ENCODE measurements around the gene TNNT2.

TNNT2 gene

DNA sequence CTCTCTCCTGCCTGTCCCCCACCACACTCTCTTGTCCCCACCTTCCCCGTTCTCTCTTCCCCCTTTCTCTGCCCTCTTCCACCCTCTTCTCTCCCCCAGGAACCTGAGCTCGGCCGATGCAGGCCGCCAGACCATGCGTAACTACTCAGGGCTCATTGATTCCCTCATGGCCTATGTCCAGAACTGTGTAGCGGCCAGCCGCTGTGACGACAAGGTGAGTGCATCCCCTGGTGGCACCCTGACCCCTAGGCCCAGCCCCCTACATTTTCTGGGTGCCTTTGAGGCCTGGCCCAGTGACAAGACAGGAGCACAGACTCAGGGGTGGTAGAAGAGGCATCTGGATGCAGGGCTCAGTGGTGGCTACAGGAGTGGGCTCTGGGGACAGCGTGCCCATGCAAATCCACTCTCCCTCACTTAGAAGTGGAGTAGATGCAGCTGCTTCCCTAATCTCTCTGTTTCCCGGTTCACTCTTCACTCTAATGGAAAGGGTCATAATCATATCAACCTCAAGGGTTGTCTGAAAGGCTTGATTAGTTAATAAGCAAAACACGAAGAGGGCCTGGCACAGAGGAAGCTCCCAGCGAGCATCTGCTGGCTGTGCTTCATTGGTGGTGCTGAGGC is 57.2 kb downstream of the TNNT2 start:
- H3K36me3 Mint-ChIP-seq (ENCODE audit: low read depth): no peaks in the 10 kb centered on the region
- no peak overlapping the region for H3K4me3 Mint-ChIP-seq
- TF ChIP-seq, protein P1, sequence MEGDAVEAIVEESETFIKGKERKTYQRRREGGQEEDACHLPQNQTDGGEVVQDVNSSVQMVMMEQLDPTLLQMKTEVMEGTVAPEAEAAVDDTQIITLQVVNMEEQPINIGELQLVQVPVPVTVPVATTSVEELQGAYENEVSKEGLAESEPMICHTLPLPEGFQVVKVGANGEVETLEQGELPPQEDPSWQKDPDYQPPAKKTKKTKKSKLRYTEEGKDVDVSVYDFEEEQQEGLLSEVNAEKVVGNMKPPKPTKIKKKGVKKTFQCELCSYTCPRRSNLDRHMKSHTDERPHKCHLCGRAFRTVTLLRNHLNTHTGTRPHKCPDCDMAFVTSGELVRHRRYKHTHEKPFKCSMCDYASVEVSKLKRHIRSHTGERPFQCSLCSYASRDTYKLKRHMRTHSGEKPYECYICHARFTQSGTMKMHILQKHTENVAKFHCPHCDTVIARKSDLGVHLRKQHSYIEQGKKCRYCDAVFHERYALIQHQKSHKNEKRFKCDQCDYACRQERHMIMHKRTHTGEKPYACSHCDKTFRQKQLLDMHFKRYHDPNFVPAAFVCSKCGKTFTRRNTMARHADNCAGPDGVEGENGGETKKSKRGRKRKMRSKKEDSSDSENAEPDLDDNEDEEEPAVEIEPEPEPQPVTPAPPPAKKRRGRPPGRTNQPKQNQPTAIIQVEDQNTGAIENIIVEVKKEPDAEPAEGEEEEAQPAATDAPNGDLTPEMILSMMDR (IDR thresholded peaks at IDR 0.05; ENCODE audit: unreplicated experiment in 3 of 3): no peak
- peaks cover 25% of the 10 kb centered on the region for H3K27me3 Mint-ChIP-seq (ENCODE audit: low read depth)
- H3K4me1 Mint-ChIP-seq: no peaks in the 10 kb centered on the region
- H3K9me3 Mint-ChIP-seq: no peaks in the 10 kb centered on the region
- no peak overlapping the region for H3K27ac Mint-ChIP-seq

DNA sequence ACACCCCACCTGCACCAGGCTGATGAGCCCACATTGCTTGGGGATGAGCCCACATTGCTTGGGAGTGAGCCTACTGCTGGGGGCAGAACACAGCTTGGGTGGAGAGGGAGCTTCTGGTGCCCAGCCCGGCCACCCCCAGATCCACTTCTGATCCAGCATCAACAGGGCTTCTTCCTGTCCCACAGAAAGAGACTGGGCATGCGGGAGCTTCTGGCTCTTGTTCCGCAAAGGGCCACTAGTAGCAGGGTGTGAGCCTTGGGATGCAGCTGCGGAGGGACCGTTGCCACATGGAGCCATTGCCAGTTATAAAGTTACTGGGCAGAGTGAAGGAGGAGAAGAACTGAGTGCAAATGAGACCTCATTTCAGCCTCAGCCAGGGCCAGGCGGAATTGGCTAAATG is 57.8 kb downstream of the TNNT2 start:
- Mint-ChIP-seq H3K9me3 (no peaks in the 10 kb centered on the region), H3K27ac (no peak overlapping the region), H3K4me3 (no peak overlapping the region), H3K4me1 (no peaks in the 10 kb centered on the region), H3K27me3 (ENCODE audit: low read depth) (peaks cover 30% of the 10 kb centered on the region), H3K36me3 (ENCODE audit: low read depth) (no peaks in the 10 kb centered on the region)
- TF ChIP-seq, protein P1 (IDR thresholded peaks at IDR 0.05; ENCODE audit: unreplicated experiment in 3 of 3): no peak

DNA sequence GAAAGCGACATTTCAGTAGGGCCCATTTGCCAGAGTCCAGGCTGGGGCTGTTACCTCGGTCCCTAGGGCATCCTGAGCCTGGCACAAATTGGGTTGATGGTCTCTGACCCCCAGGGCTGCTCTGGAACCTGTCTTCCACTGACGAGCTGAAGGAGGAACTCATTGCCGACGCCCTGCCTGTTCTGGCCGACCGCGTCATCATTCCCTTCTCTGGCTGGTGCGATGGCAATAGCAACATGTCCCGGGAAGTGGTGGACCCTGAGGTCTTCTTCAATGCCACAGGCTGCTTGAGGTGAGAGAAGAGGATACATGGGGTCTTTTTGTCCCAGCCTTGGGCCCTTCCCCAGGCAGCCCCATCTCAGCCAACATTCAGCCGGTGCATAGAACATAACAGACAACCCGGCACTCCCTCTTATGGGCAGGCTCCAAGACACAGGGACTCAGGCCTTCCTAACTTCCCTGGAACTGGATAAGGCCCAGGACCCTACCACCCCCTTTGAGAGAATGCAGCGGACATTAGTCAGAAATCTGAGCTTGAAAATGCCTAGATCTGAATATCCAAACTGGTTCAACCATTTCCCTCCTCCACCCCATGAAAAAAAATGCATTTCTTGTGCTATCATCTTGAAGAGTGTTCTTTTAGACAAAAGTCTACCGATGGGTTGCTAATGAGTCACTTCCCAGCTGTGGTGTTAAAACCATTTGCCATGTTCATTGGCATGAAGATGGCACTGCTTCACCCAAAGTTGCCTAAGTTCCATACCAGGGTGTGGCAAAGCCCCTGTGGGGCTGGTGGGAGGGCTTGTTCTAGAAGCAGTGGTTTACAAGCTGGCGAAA is 58.8 kb downstream of the TNNT2 start:
- H3K4me1 Mint-ChIP-seq: no peaks in the 10 kb centered on the region
- no peak overlapping the region for H3K27ac Mint-ChIP-seq
- H3K36me3 Mint-ChIP-seq (ENCODE audit: low read depth): no peaks in the 10 kb centered on the region
- peaks cover 35% of the 10 kb centered on the region for H3K27me3 Mint-ChIP-seq (ENCODE audit: low read depth)
- TF ChIP-seq, protein P1 (IDR thresholded peaks at IDR 0.05; ENCODE audit: unreplicated experiment in 3 of 3): no peak
- H3K9me3 Mint-ChIP-seq: no peaks in the 10 kb centered on the region
- H3K4me3 Mint-ChIP-seq: no peak overlapping the region

DNA sequence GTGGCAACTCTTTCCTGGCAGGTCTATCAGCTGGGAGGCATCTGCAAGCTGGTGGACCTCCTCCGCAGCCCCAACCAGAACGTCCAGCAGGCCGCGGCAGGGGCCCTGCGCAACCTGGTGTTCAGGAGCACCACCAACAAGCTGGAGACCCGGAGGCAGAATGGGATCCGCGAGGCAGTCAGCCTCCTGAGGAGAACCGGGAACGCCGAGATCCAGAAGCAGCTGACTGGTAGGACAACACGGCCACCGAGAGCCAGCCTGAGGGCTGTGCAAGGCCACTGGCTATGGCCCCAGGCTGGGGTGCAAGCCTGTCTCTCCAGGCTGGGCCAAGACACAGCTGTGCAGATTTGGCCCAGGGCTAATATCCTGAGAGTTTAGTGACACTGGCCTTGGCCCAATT is 59.9 kb downstream of the TNNT2 start:
- no peak overlapping the region for H3K27ac Mint-ChIP-seq
- H3K4me1 Mint-ChIP-seq: no peaks in the 10 kb centered on the region
- H3K4me3 Mint-ChIP-seq: no peak overlapping the region
- no peaks in the 10 kb centered on the region for H3K36me3 Mint-ChIP-seq (ENCODE audit: low read depth)
- TF ChIP-seq, protein P1 (IDR thresholded peaks at IDR 0.05; ENCODE audit: unreplicated experiment in 3 of 3): no peak
- H3K27me3 Mint-ChIP-seq (ENCODE audit: low read depth): peaks cover 36% of the 10 kb centered on the region
- H3K9me3 Mint-ChIP-seq: no peaks in the 10 kb centered on the region

DNA sequence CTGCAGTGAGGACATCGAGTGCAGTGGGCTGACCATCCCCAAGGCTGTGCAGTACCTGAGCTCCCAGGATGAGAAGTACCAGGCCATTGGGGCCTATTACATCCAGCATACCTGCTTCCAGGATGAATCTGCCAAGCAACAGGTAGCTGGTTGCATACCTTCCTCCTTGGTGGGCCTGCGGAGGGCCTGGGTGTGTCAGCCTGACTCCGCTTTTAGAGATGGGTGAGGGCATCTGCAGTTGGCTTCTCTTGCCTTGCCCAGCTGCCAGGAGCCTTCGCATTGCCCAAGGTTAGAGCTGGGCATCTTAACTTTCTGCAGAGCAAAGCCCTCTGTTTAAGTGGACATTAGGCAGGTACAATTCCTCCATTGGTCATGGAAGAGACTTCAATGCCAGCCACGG is 60.9 kb downstream of the TNNT2 start:
- Mint-ChIP-seq H3K27ac (no peak overlapping the region), H3K9me3 (no peaks in the 10 kb centered on the region), H3K27me3 (ENCODE audit: low read depth) (peaks cover 33% of the 10 kb centered on the region), H3K36me3 (ENCODE audit: low read depth) (no peaks in the 10 kb centered on the region), H3K4me1 (peaks cover 6% of the 10 kb centered on the region), H3K4me3 (no peak overlapping the region)
- TF ChIP-seq, protein P1 (IDR thresholded peaks at IDR 0.05; ENCODE audit: unreplicated experiment in 3 of 3): no peak

Measured in nephron (organoid).